Left renal pelvis (tissue), 4 donors: ENCODE data around the gene KBTBD7. TPM values are rescaled to one million over a fixed set of nuclear protein-coding genes. Genes with fewer than 3 reads are reported as not detected.

ENCODE experiments used
- DNase-seq, 4 donors: peaks; one replicate each; pipeline ENCODE4 v3.0.0-alpha.2; 2013; ENCODE audit warnings: low read depth in 4 of 4, low spot score in 3 of 4
- polyA plus RNA-seq, 4 donors: library from polyadenylated mRNA; unstranded; fragments of 120-200 nt; gene quantifications; one replicate each; pipeline ENCODE4 v1.2.1, GENCODE V29; 2013; ENCODE audit not compliant: insufficient read length in 4 of 4

The KBTBD7 gene
- polyA plus RNA-seq, 4 donors, result 16.0 to 22.3 (median 19.1) TPM

DNA sequence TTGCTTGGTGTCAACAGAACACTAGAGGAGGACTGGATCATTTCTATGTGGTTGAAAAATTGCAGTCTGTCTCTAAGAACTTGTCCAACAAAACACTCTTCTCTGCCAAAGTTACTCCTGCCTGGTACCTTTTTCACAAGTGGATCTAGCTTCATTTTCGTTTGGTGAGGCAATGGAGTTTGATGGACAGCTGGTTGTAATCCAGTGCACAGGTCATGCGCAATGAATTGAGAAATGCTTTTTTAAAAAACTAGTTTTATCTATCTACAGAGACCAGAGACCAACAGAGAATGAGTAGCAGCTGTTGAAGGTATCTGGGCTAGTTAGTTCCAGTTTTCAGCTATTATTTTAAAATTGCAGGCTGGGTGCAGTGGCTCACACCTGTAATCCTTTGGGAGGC, 49.8 kb downstream of the KBTBD7 start:
- DNase-seq, result no peak

Other genes starting within 250 kb of the KBTBD7 start
- gene ELF1, start 175.3 kb downstream of the KBTBD7 start, polyA plus RNA-seq, result 10 to 100 TPM; 36.2 to 52.3 (median 49.3) TPM
- gene WBP4, start 133.1 kb downstream of the KBTBD7 start, polyA plus RNA-seq, result 10 to 100 TPM; 19.7 to 24.4 (median 23.1) TPM
- 10 to 100 TPM; 18.8 to 20.7 (median 20.0) TPM for gene KBTBD6, start 61.8 kb downstream of the KBTBD7 start, polyA plus RNA-seq
- 10 to 100 TPM; 14.6 to 22.1 (median 16.9) TPM for gene MTRF1, start 69.0 kb upstream of the KBTBD7 start, polyA plus RNA-seq
- gene NAA16, start 116.7 kb upstream of the KBTBD7 start, polyA plus RNA-seq, result 10 to 100 TPM; 26.8 to 47.6 (median 32.6) TPM